Natural killer cell (primary cell): ENCODE data around the gene LTBP3. TPM values are rescaled to one million over a fixed set of nuclear protein-coding genes. Genes with fewer than 3 reads are reported as not detected.

Experiments
- ATAC-seq, 3 donors: fragments of 150-1000 bp in 2 of 3; fragments of 200-7000 bp in 1 of 3; cut with Tn5 transposase; 1 replicate in 1 of 3; 2 replicates in 2 of 3; pipeline ENCODE4 v1.10.0; 2021; ENCODE audit warnings: mild to moderate bottlenecking in 2 of 3, moderate library complexity in 2 of 3
- DNase-seq, 2 donors: peaks; one replicate each; pipeline versions ENCODE4 v3.0.0 to v3.0.0-alpha.2; 2013 to 2021; ENCODE audit warnings: mixed read lengths in 1 of 2
- H3K27ac ChIP-seq: one replicate; pipeline ENCODE4 v1.5.1; 2013; ENCODE audit warnings: mild to moderate bottlenecking, low read length
- H3K27me3 ChIP-seq: one replicate; pipeline ENCODE4 v1.6.1; 2013; ENCODE audit warnings: low read length; ENCODE audit not compliant: control insufficient read depth, insufficient read depth
- H3K36me3 ChIP-seq: one replicate; pipeline ENCODE4 v1.6.1; 2013; ENCODE audit warnings: low read length; ENCODE audit not compliant: control insufficient read depth, insufficient read depth
- H3K4me1 ChIP-seq: one replicate; pipeline ENCODE4 v1.6.1; 2013; ENCODE audit warnings: low read length; ENCODE audit not compliant: control insufficient read depth, insufficient read depth
- H3K4me3 ChIP-seq: one replicate; pipeline ENCODE4 v1.5.1; 2013; ENCODE audit warnings: low read length
- H3K9me3 ChIP-seq: one replicate; pipeline ENCODE4 v1.6.1; 2013; ENCODE audit warnings: low read length; ENCODE audit not compliant: control insufficient read depth, insufficient read depth
- H3K27ac Mint-ChIP-seq, 2 donors: one replicate each; pipeline ENCODE4 v1.8.0; 2022; ENCODE audit warnings: mild to moderate bottlenecking in 2 of 2, mixed read lengths in 2 of 2, moderate library complexity in 1 of 2
- H3K27me3 Mint-ChIP-seq, 2 donors: one replicate each; pipeline ENCODE4 v1.8.0; 2022; ENCODE audit warnings: low read depth in 2 of 2, mixed read lengths in 2 of 2
- H3K36me3 Mint-ChIP-seq: one replicate; pipeline ENCODE4 v1.8.0; 2022; ENCODE audit warnings: mixed read lengths
- H3K4me1 Mint-ChIP-seq, 2 donors: one replicate each; pipeline ENCODE4 v1.8.0; 2022; ENCODE audit warnings: mixed read lengths in 2 of 2
- H3K4me3 Mint-ChIP-seq: one replicate; pipeline ENCODE4 v1.8.0; 2022; ENCODE audit warnings: mild to moderate bottlenecking, moderate library complexity, mixed read lengths
- H3K9me3 Mint-ChIP-seq, 2 donors: one replicate each; pipeline ENCODE4 v1.8.0; 2022; ENCODE audit warnings: mixed read lengths in 2 of 2
- WGBS: methylation state at CpG from one replicate; pipeline ENCODE4 v1.1.7; 2013; ENCODE audit warnings: missing lambda C conversion rate; ENCODE audit not compliant: insufficient coverage; 5-methylcytosine and 5-hydroxymethylcytosine counted together
- intact Hi-C: fragments of 100-400 bp; cut with micrococcal nuclease; formaldehyde crosslinking; loops from one replicate; pipeline ENCODE4 v1.14.2; 2022
- total RNA-seq, 4 donors: library from RNA; stranded (reverse); fragments of 120-200 nt in 1 of 4; gene quantifications; one replicate each; pipeline versions ENCODE4 v1.2.3 to v1.2.4, GENCODE V29; 2013 to 2022
- TF ChIP-seq, protein P1 (sequence below): fragments of 200-600 bp; IDR thresholded peaks from one replicate; pipeline ENCODE4 v1.8.0; 2022; ENCODE audit warnings: antibody characterized with exemption

LTBP3 gene
- total RNA-seq, 3 donors from 2014 or later (not counting 1 experiment from before 2014, with no cell fraction given), result 121 to 155 (median 140) TPM

DNA sequence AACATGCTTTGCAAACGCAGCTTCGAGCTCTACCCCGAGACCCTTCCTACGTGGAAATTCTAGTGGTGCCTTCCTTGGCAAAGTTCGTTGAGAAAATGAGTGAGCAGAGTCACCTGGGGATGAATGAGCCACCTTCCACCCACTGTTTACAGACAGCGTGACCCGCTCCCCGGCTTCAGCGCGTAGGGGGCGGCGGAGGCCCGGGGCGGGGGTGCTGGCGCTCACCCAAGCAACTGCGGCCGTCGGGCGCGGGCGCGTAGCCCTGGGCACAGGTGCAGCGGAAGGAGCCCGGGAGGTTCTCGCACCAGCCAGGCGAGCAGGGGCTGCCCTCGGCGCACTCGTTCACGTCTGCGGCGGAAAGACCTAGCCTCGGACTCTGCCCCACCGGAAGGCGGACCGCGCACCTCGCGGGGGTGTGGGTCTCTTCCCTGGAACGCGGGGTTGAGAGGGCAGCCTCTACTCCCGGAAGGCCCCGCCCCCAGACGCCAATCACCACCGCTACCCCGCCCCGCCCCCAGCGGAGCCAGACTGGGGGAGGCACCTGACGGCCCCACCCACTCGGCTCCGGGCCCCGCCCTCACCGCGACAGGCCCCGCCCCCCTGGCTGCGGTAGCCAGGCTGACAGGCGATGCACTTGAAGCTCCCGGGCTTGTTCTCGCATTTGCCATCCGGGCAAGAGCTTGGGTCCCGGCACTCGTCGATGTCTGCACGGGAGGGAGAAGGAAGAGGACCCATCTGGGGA is 11.8 kb downstream of the LTBP3 start:
- Mint-ChIP-seq H3K27me3 (no peaks in the 10 kb centered on the region), H3K9me3 (no peaks in the 10 kb centered on the region), H3K27ac (peak overlapping the region; percentile 77 to 87), H3K36me3 (no peaks in the 10 kb centered on the region), H3K4me1 (peaks cover 23 to 51% of the 10 kb centered on the region in 2 donors), H3K4me3 (peak overlapping the region; percentile 81)
- TF ChIP-seq, protein P1, sequence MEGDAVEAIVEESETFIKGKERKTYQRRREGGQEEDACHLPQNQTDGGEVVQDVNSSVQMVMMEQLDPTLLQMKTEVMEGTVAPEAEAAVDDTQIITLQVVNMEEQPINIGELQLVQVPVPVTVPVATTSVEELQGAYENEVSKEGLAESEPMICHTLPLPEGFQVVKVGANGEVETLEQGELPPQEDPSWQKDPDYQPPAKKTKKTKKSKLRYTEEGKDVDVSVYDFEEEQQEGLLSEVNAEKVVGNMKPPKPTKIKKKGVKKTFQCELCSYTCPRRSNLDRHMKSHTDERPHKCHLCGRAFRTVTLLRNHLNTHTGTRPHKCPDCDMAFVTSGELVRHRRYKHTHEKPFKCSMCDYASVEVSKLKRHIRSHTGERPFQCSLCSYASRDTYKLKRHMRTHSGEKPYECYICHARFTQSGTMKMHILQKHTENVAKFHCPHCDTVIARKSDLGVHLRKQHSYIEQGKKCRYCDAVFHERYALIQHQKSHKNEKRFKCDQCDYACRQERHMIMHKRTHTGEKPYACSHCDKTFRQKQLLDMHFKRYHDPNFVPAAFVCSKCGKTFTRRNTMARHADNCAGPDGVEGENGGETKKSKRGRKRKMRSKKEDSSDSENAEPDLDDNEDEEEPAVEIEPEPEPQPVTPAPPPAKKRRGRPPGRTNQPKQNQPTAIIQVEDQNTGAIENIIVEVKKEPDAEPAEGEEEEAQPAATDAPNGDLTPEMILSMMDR, result no peak
- ATAC-seq (peak; percentile 92 to 97 (median 95)), DNase-seq (peak; percentile 96 to 99)
- Histone ChIP-seq H3K36me3 (peaks cover 7% of the 10 kb centered on the region), H3K27me3 (no peaks in the 10 kb centered on the region), H3K4me1 (peaks cover 36% of the 10 kb centered on the region), H3K9me3 (no peaks in the 10 kb centered on the region), H3K4me3 (peak overlapping the region; percentile 34), H3K27ac (peak overlapping the region; percentile 71)
- intact Hi-C loops, result loop anchor here (1.0 to 10.0 kb wide), 2 partner anchors 24 to 438 kb away; partner anchors contain the start of gene ZNRD2
- under 1% methylated on average over 63 of the region's 64 CpGs for WGBS

- Histone ChIP-seq H3K27me3 (no peaks in the 10 kb centered on the region), H3K27ac (peak overlapping the region; percentile 69), H3K9me3 (no peaks in the 10 kb centered on the region), H3K4me3 (no peak overlapping the region), H3K4me1 (peaks cover 42% of the 10 kb centered on the region), H3K36me3 (peaks cover 7% of the 10 kb centered on the region)
- H3K4me3 Mint-ChIP-seq, result peak overlapping the region; percentile 81
- TF ChIP-seq, protein P1, result no peak
- peak overlapping the region; percentile 77 to 87 for H3K27ac Mint-ChIP-seq
- ATAC-seq (no peak), DNase-seq (no peak)
- intact Hi-C loops, result loop anchor here (1.0 to 10.0 kb wide), 2 partner anchors 24 to 439 kb away; partner anchors contain the start of gene ZNRD2
- no peaks in the 10 kb centered on the region for H3K36me3 Mint-ChIP-seq
- H3K27me3 Mint-ChIP-seq, result no peaks in the 10 kb centered on the region
- H3K4me1 Mint-ChIP-seq, result peaks cover 23 to 55% of the 10 kb centered on the region in 2 donors
- 43% methylated on average over 4 of the region's 4 CpGs for WGBS
- no peaks in the 10 kb centered on the region for H3K9me3 Mint-ChIP-seq
These were observed 12.3 kb downstream of the LTBP3 start for GRCh38 chr11:65545853-65546216.

GRCh38 chr11:65542738-65543390 is 15.3 kb downstream of the LTBP3 start:
- Mint-ChIP-seq H3K27me3 (no peaks in the 10 kb centered on the region), H3K27ac (peak overlapping the region; percentile 39 to 76), H3K4me1 (peaks cover 17 to 50% of the 10 kb centered on the region in 2 donors), H3K36me3 (no peaks in the 10 kb centered on the region), H3K4me3 (no peak overlapping the region), H3K9me3 (no peaks in the 10 kb centered on the region)
- H3K27me3 ChIP-seq, result no peaks in the 10 kb centered on the region
- no peak for DNase-seq
- no peaks in the 10 kb centered on the region for H3K9me3 ChIP-seq
- H3K4me3 ChIP-seq, result no peak overlapping the region
- 95% methylated on average over 3 of the region's 3 CpGs for WGBS
- no peak for ATAC-seq
- H3K4me1 ChIP-seq, result peaks cover 37% of the 10 kb centered on the region
- H3K36me3 ChIP-seq, result peaks cover 13% of the 10 kb centered on the region
- H3K27ac ChIP-seq, result no peak overlapping the region
- intact Hi-C loops, result loop anchor here (10.0 kb wide), 1 partner anchor 442 kb away; no protein-coding TSS in a partner anchor
- TF ChIP-seq, protein P1, result no peak
